Upper lobe of left lung (tissue), 6 donors: ENCODE data around the gene SENP8. TPM values are rescaled to one million over a fixed set of nuclear protein-coding genes. Genes with fewer than 3 reads are reported as not detected.

ENCODE experiments used
- ATAC-seq, 2 donors: fragments of 200-7000 bp; cut with Tn5 transposase; one replicate each; pipeline ENCODE4 v1.9.1; 2022; ENCODE audit warnings: mild to moderate bottlenecking in 2 of 2, moderate library complexity in 2 of 2; ENCODE audit not compliant: low FRiP score in 2 of 2
- DNase-seq, 2 donors: peaks; one replicate each; pipeline ENCODE4 v3.0.0-alpha.2; 2019 to 2020
- H3K27ac ChIP-seq, 4 donors: fragments of 200-600 bp; sonication (generic); one replicate each; pipeline ENCODE4 v1.5.1; 2016 to 2019
- H3K27me3 ChIP-seq, 4 donors: fragments of 200-600 bp; sonication (generic); one replicate each; pipeline ENCODE4 v1.5.1; 2017 to 2019
- H3K36me3 ChIP-seq, 4 donors: fragments of 200-600 bp; sonication (generic); one replicate each; pipeline ENCODE4 v1.5.1; 2016 to 2019
- H3K4me1 ChIP-seq, 4 donors: fragments of 200-600 bp; sonication (generic); one replicate each; pipeline ENCODE4 v1.5.1; 2018 to 2019
- H3K4me3 ChIP-seq, 4 donors: fragments of 200-600 bp; sonication (generic); one replicate each; pipeline ENCODE4 v1.5.1; 2017 to 2019; ENCODE audit warnings: mild to moderate bottlenecking in 2 of 4, moderate library complexity in 1 of 4
- H3K9me3 ChIP-seq, 4 donors: fragments of 200-600 bp; sonication (generic); one replicate each; pipeline ENCODE4 v1.5.1; 2018 to 2019
- CTCF ChIP-seq, 6 experiments: fragments of 450-650 bp in 4 of 6; fragments of 200-600 bp in 2 of 6; sonication (generic) in 2 of 6; IDR thresholded peaks; one replicate each; pipeline ENCODE4 v1.5.1; 2016 to 2019; ENCODE audit warnings: antibody characterized with exemption in 6 of 6
- EP300 ChIP-seq, 4 donors: sonication (generic); formaldehyde crosslinking; IDR thresholded peaks; one replicate each; pipeline ENCODE4 v1.5.1; 2017; ENCODE audit warnings: antibody characterized with exemption in 4 of 4, control low read depth in 2 of 4
- POLR2A ChIP-seq, 4 donors: fragments of 450-650 bp; IDR thresholded peaks; one replicate each; pipeline ENCODE4 v1.5.1; 2016 to 2017; ENCODE audit warnings: antibody characterized with exemption in 4 of 4, mild to moderate bottlenecking in 2 of 4
- POLR2AphosphoS5 ChIP-seq, 2 donors: sonication (generic); formaldehyde crosslinking; IDR thresholded peaks; one replicate each; pipeline ENCODE4 v1.5.1; 2017; ENCODE audit warnings: antibody characterized with exemption in 2 of 2
- WGBS, 2 donors: methylation state at CpG; one replicate each; pipeline ENCODE4 v1.1.5; 2017 to 2018; 5-methylcytosine and 5-hydroxymethylcytosine counted together
- total RNA-seq, 6 donors: library from RNA; depleted of rRNA in 4 of 6; stranded (reverse); fragments of >200 nt in 4 of 6; gene quantifications; one replicate each; pipeline versions ENCODE4 v1.1.0 to v1.2.1, GENCODE V29; 2016 to 2021
- donor health status: DM: no; HTN: no; CAD: no; lungs with moderate emphysema.
- donor health status: DM: no; HTN: yes; CAD: no; lungs with severe emphysema.

The SENP8 gene
- total RNA-seq, 6 donors from 2014 or later, result 0.55 to 3.8 (median 3.0) TPM; not detected in 1

- no peak overlapping the region for H3K4me3 ChIP-seq
- 88 to 89% methylated on average over 1 of the region's 1 CpG for WGBS, 2 donors
- no peak for TF ChIP-seq POLR2A (IDR thresholded peaks at IDR 0.05)
- no peak for TF ChIP-seq CTCF (IDR thresholded peaks at IDR 0.05)
- no peak for TF ChIP-seq POLR2AphosphoS5 (IDR thresholded peaks at IDR 0.05)
- no peak for TF ChIP-seq EP300 (IDR thresholded peaks at IDR 0.05)
- no peak for ATAC-seq
- H3K9me3 ChIP-seq, result no peaks in the 10 kb centered on the region
- H3K4me1 ChIP-seq, result no peaks in the 10 kb centered on the region
- no peaks in the 10 kb centered on the region for H3K36me3 ChIP-seq
- no peak for DNase-seq
- H3K27me3 ChIP-seq, result no peaks in the 10 kb centered on the region
- H3K27ac ChIP-seq, result no peak overlapping the region
Measured at GRCh38 chr15:72077950-72078349, 40.3 kb upstream of the SENP8 start.

GRCh38 chr15:72078887-72079286 is 39.3 kb upstream of the SENP8 start:
- Histone ChIP-seq H3K27ac (no peak overlapping the region), H3K9me3 (no peaks in the 10 kb centered on the region), H3K4me1 (no peaks in the 10 kb centered on the region), H3K27me3 (no peaks in the 10 kb centered on the region), H3K4me3 (no peak overlapping the region), H3K36me3 (no peaks in the 10 kb centered on the region)
- ATAC-seq (no peak), DNase-seq (no peak)
- TF ChIP-seq EP300 (IDR thresholded peaks at IDR 0.05) (no peak), CTCF (IDR thresholded peaks at IDR 0.05) (no peak), POLR2A (IDR thresholded peaks at IDR 0.05) (no peak), POLR2AphosphoS5 (IDR thresholded peaks at IDR 0.05) (no peak)
- WGBS, 2 donors, result 87 to 89% methylated on average over 6 of the region's 6 CpGs

GRCh38 chr15:72082176-72082575 is 36.0 kb upstream of the SENP8 start:
- TF ChIP-seq POLR2A (IDR thresholded peaks at IDR 0.05) (no peak), POLR2AphosphoS5 (IDR thresholded peaks at IDR 0.05) (no peak), EP300 (IDR thresholded peaks at IDR 0.05) (no peak), CTCF (IDR thresholded peaks at IDR 0.05) (no peak)
- Histone ChIP-seq H3K27ac (no peak overlapping the region), H3K4me1 (peaks cover 0 to 14% (median 11%) of the 10 kb centered on the region in 4 donors), H3K27me3 (no peaks in the 10 kb centered on the region), H3K9me3 (no peaks in the 10 kb centered on the region), H3K4me3 (no peak overlapping the region), H3K36me3 (no peaks in the 10 kb centered on the region)
- DNase-seq (no peak), ATAC-seq (no peak)
- WGBS, 2 donors, result 90 to 95% methylated on average over 1 of the region's 1 CpG

GRCh38 chr15:72086010-72086697 is 32.0 kb upstream of the SENP8 start:
- WGBS, 2 donors, result 87 to 88% methylated on average over 7 to 10 of the region's 11 CpGs
- H3K9me3 ChIP-seq, result no peaks in the 10 kb centered on the region
- peaks cover 0 to 18% (median 14%) of the 10 kb centered on the region in 4 donors for H3K4me1 ChIP-seq
- no peak overlapping the region for H3K27ac ChIP-seq
- no peaks in the 10 kb centered on the region for H3K36me3 ChIP-seq
- peak; percentile 36 to 61 for DNase-seq
- peak; percentile 21 to 69 for ATAC-seq
- H3K4me3 ChIP-seq, result no peak overlapping the region
- no peaks in the 10 kb centered on the region for H3K27me3 ChIP-seq
- no peak for TF ChIP-seq POLR2A (IDR thresholded peaks at IDR 0.05)
- TF ChIP-seq EP300 (IDR thresholded peaks at IDR 0.05), result peak in 1 of 4 donors; percentile 10
- no peak for TF ChIP-seq CTCF (IDR thresholded peaks at IDR 0.05)
- no peak for TF ChIP-seq POLR2AphosphoS5 (IDR thresholded peaks at IDR 0.05)
